Transverse colon (tissue), 4 donors: ENCODE data around the gene ANKS1B. TPM values are rescaled to one million over a fixed set of nuclear protein-coding genes. Genes with fewer than 3 reads are reported as not detected.

Experiments used
- DNase-seq: peaks from one replicate; pipeline ENCODE4 v3.0.0-alpha.2; 2019
- H3K27ac ChIP-seq, 4 donors: fragments of 200-600 bp; sonication (generic); 2 replicates each; pipeline ENCODE4 v1.5.1; 2016 to 2018; ENCODE audit warnings: inconsistent platforms in 4 of 4
- H3K27me3 ChIP-seq: fragments of 200-600 bp; sonication (generic); 2 replicates; pipeline ENCODE4 v1.5.1; 2017; ENCODE audit warnings: inconsistent platforms
- H3K36me3 ChIP-seq, 4 donors: fragments of 200-600 bp; sonication (generic); 2 replicates each; pipeline ENCODE4 v1.5.1; 2017 to 2019; ENCODE audit warnings: inconsistent platforms in 4 of 4
- H3K4me1 ChIP-seq, 4 donors: fragments of 200-600 bp; sonication (generic); 2 replicates each; pipeline ENCODE4 v1.5.1; 2017 to 2020; ENCODE audit warnings: inconsistent platforms in 4 of 4
- H3K4me3 ChIP-seq, 4 donors: fragments of 200-600 bp; sonication (generic); 1 replicate in 1 of 4; 2 replicates in 3 of 4; pipeline versions ENCODE4 v1.5.1 to v1.6.1; 2017 to 2019; ENCODE audit warnings: inconsistent platforms in 4 of 4
- H3K9me3 ChIP-seq, 2 donors: fragments of 200-600 bp; sonication (generic); 2 replicates each; pipeline ENCODE4 v1.5.1; 2017 to 2019; ENCODE audit warnings: inconsistent platforms in 2 of 2
- CTCF ChIP-seq, 5 experiments: fragments of 200-600 bp in 3 of 5; fragments of 450-650 bp in 2 of 5; sonication (generic) in 3 of 5; IDR thresholded peaks; 1 replicate in 2 of 5; 2 replicates in 3 of 5; pipeline ENCODE4 v1.5.1; 2016 to 2017; ENCODE audit warnings: antibody characterized with exemption in 5 of 5, inconsistent platforms in 3 of 5, mild to moderate bottlenecking in 2 of 5, moderate library complexity in 1 of 5
- EP300 ChIP-seq: sonication (generic); formaldehyde crosslinking; IDR thresholded peaks from one replicate; pipeline ENCODE4 v1.6.1; 2017; ENCODE audit warnings: antibody characterized with exemption, low read depth
- POLR2A ChIP-seq: fragments of 450-650 bp; IDR thresholded peaks from one replicate; pipeline ENCODE4 v1.6.1; 2016; ENCODE audit warnings: antibody characterized with exemption, mild to moderate bottlenecking, moderate library complexity
- POLR2AphosphoS5 ChIP-seq, 3 donors: sonication (generic); formaldehyde crosslinking; IDR thresholded peaks; one replicate each; pipeline ENCODE4 v1.6.1; 2016; ENCODE audit warnings: antibody characterized with exemption in 3 of 3
- WGBS, 2 donors: methylation state at CpG; one replicate each; pipeline ENCODE4 v1.1.5; 2018; ENCODE audit warnings: low coverage in 1 of 2; 5-methylcytosine and 5-hydroxymethylcytosine counted together
- in situ Hi-C, 4 donors: fragments of 200-750 bp; cut with MboI; loops; one replicate each; pipeline versions ENCODE4 v1.15.0 to v1.15.1; 2017; ENCODE audit warnings: low sequenced_read_pairs in 3 of 4, low pct_ligation_motif_present in 1 of 4, low pct_unique_long_range_greater_than_20kb in 1 of 4
- intact Hi-C: fragments of 100-400 bp; cut with DNase I; formaldehyde crosslinking; loops from one replicate; pipeline ENCODE4 v1.15.1; 2023; ENCODE audit warnings: low total_unique reads
- small RNA-seq, 4 donors: library from RNA; depleted of rRNA; stranded (forward); fragments of <200 nt; gene quantifications; one replicate each; pipeline ENCODE3, GENCODE V24; 2016
- total RNA-seq, 4 donors: library from RNA; depleted of rRNA; stranded (reverse); fragments of >200 nt; gene quantifications; one replicate each; pipeline ENCODE4 v1.1.0, GENCODE V29; 2016

ANKS1B gene
- total RNA-seq, 4 donors from 2014 or later = 1.4 to 6.4 (median 3.5) TPM; not detected in 1

GRCh38 chr12:98691351-98691750 is 1293.4 kb downstream of the ANKS1B start:
- H3K27ac ChIP-seq = no peak overlapping the region
- TF ChIP-seq CTCF (IDR thresholded peaks at IDR 0.05) (no peak), POLR2AphosphoS5 (IDR thresholded peaks at IDR 0.05) (no peak), EP300 (no peak), POLR2A (no peak)
- no peak overlapping the region for H3K4me3 ChIP-seq
- no peaks in the 10 kb centered on the region for H3K4me1 ChIP-seq
- H3K9me3 ChIP-seq = no peaks in the 10 kb centered on the region
- H3K27me3 ChIP-seq = no peaks in the 10 kb centered on the region
- no peak for DNase-seq
- H3K36me3 ChIP-seq = peaks cover 0 to 35% (median 10%) of the 10 kb centered on the region in 4 donors
- intact Hi-C loops (no loop called here), in situ Hi-C loops (no loop called here)

GRCh38 chr12:98686603-98687002 is 1298.1 kb downstream of the ANKS1B start:
- Histone ChIP-seq H3K9me3 (no peaks in the 10 kb centered on the region), H3K27ac (no peak overlapping the region), H3K4me3 (no peak overlapping the region), H3K4me1 (no peaks in the 10 kb centered on the region), H3K36me3 (peaks cover 0 to 65% (median 23%) of the 10 kb centered on the region in 4 donors), H3K27me3 (no peaks in the 10 kb centered on the region)
- TF ChIP-seq POLR2A (no peak), EP300 (no peak), CTCF (IDR thresholded peaks at IDR 0.05) (no peak), POLR2AphosphoS5 (IDR thresholded peaks at IDR 0.05) (no peak)
- 86 to 89% methylated on average over 2 of the region's 2 CpGs for WGBS, 2 donors
- intact Hi-C loops (no loop called here), in situ Hi-C loops (no loop called here)
- DNase-seq = no peak

Small RNAs within 50 kb of the gene (small RNA-seq; reads per million reads assigned to genes)
- gene RNA5SP366 = 0 to 0.14 (median 0) reads per million in 4 donors

Other genes with a start within 250 kb of the ANKS1B start
- gene BLTP3B, start 157.9 kb upstream of the ANKS1B start, total RNA-seq = 10 to 100 TPM in 3 of 4 donors, 1 to 10 TPM in 1; 3.8 to 44.1 (median 31.5) TPM
- gene ACTR6, start 215.9 kb upstream of the ANKS1B start, total RNA-seq = 10 to 100 TPM in 3 of 4 donors, 1 to 10 TPM in 1; 4.9 to 35.0 (median 13.7) TPM